Sigmoid colon (tissue), 7 donors: ENCODE results near the gene CACNA1D. TPM values are rescaled to one million over a fixed set of nuclear protein-coding genes. Genes with fewer than 3 reads are reported as not detected.

Experiments
- DNase-seq: peaks from one replicate; pipeline ENCODE4 v3.0.0-alpha.2; 2019
- H3K27ac ChIP-seq, 4 donors: fragments of 200-600 bp; sonication (generic); one replicate each; pipeline ENCODE4 v1.5.1; 2016 to 2019; ENCODE audit warnings: mild to moderate bottlenecking in 1 of 4
- H3K27me3 ChIP-seq, 3 donors: fragments of 200-600 bp; sonication (generic); one replicate each; pipeline ENCODE4 v1.5.1; 2019; ENCODE audit warnings: mild to moderate bottlenecking in 1 of 3
- H3K36me3 ChIP-seq, 4 donors: fragments of 200-600 bp; sonication (generic); one replicate each; pipeline ENCODE4 v1.5.1; 2016 to 2019
- H3K4me1 ChIP-seq, 4 donors: fragments of 200-600 bp; sonication (generic); one replicate each; pipeline ENCODE4 v1.5.1; 2017 to 2019
- H3K4me3 ChIP-seq, 4 donors: fragments of 200-600 bp; sonication (generic); one replicate each; pipeline ENCODE4 v1.5.1; 2017 to 2019; ENCODE audit warnings: mild to moderate bottlenecking in 2 of 4, moderate library complexity in 1 of 4
- H3K9me3 ChIP-seq, 4 donors: fragments of 200-600 bp in 3 of 4; sonication (generic) in 3 of 4; one replicate each; pipeline versions ENCODE4 v1.5.1 to v1.6.1; 2013 to 2019
- EP300 ChIP-seq, 4 donors: sonication (generic); formaldehyde crosslinking; IDR thresholded peaks; one replicate each; pipeline ENCODE4 v1.6.1; 2017; ENCODE audit warnings: antibody characterized with exemption in 4 of 4
- POLR2A ChIP-seq, 2 donors: fragments of 450-650 bp; IDR thresholded peaks; one replicate each; pipeline ENCODE4 v1.6.1; 2016; ENCODE audit warnings: antibody characterized with exemption in 2 of 2, mild to moderate bottlenecking in 2 of 2, moderate library complexity in 2 of 2
- POLR2AphosphoS5 ChIP-seq, 4 donors: sonication (generic); formaldehyde crosslinking; IDR thresholded peaks; one replicate each; pipeline ENCODE4 v1.6.1; 2017; ENCODE audit warnings: antibody characterized with exemption in 4 of 4
- WGBS, 2 donors: extraction: QIAGEN DNeasy Blood & Tissue Kit; methylation state at CpG; one replicate each; pipeline ENCODE4 v1.1.7; 2013; 5-methylcytosine and 5-hydroxymethylcytosine counted together
- intact Hi-C: fragments of 100-400 bp; cut with DNase I; formaldehyde crosslinking; loops from one replicate; pipeline ENCODE4 v1.15.1; 2023
- polyA plus RNA-seq, 3 donors: library from polyadenylated mRNA; stranded (reverse); fragments of 200-250 nt; gene quantifications; one replicate each; pipeline ENCODE4 v1.2.3, GENCODE V29; 2013
- total RNA-seq, 4 donors: library from RNA; depleted of rRNA; stranded (reverse); fragments of >200 nt; gene quantifications; one replicate each; pipeline ENCODE4 v1.1.0, GENCODE V29; 2016
- TF ChIP-seq, protein P1 (sequence below), 4 experiments: fragments of 450-650 bp in 3 of 4; fragments of 200-600 bp in 1 of 4; IDR thresholded peaks; one replicate each; pipeline ENCODE4 v1.5.1; 2016 to 2019; ENCODE audit warnings: antibody characterized with exemption in 4 of 4, mild to moderate bottlenecking in 3 of 4, moderate library complexity in 2 of 4
- donor health status: healthy with polysubstance abuse.
- donor health status: Bipolar disorder and iron deficiency.
- donor health status: healthy.

The CACNA1D gene
- total and polyA plus RNA-seq, 7 donors, result 1.2 to 9.7 (median 4.8) TPM

DNA sequence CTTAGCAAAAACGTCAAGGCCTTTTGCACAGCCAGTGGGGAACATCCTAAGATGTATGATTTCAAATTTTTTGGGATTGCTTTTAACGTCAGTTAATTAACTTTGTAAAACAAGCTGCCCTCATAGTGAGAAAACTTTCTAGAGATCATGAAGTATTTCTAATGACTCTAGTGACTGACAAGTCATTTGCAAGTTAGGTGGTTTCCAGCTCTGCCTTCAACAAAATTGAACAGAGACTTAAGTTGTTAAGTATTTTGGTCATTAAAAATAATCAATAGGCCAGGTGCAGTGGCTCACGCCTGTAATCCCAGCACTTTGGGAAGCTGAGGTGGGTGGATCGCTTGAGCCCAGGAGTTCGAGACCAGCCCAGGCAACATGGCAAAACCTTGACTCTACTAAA, 280.6 kb downstream of the CACNA1D start:
- no peak overlapping the region for H3K27ac ChIP-seq
- no peak for DNase-seq
- peaks cover 0 to 16% (median 10%) of the 10 kb centered on the region in 4 donors for H3K4me1 ChIP-seq
- TF ChIP-seq, protein P1, sequence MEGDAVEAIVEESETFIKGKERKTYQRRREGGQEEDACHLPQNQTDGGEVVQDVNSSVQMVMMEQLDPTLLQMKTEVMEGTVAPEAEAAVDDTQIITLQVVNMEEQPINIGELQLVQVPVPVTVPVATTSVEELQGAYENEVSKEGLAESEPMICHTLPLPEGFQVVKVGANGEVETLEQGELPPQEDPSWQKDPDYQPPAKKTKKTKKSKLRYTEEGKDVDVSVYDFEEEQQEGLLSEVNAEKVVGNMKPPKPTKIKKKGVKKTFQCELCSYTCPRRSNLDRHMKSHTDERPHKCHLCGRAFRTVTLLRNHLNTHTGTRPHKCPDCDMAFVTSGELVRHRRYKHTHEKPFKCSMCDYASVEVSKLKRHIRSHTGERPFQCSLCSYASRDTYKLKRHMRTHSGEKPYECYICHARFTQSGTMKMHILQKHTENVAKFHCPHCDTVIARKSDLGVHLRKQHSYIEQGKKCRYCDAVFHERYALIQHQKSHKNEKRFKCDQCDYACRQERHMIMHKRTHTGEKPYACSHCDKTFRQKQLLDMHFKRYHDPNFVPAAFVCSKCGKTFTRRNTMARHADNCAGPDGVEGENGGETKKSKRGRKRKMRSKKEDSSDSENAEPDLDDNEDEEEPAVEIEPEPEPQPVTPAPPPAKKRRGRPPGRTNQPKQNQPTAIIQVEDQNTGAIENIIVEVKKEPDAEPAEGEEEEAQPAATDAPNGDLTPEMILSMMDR (IDR thresholded peaks at IDR 0.05), result no peak
- TF ChIP-seq POLR2AphosphoS5 (IDR thresholded peaks at IDR 0.05), result no peak
- no peak for TF ChIP-seq POLR2A (IDR thresholded peaks at IDR 0.05)
- no peak for TF ChIP-seq EP300 (IDR thresholded peaks at IDR 0.05)
- H3K36me3 ChIP-seq, result no peaks in the 10 kb centered on the region
- intact Hi-C loops, result no loop called here
- H3K4me3 ChIP-seq, result no peak overlapping the region
- H3K27me3 ChIP-seq, result no peaks in the 10 kb centered on the region
- no peaks in the 10 kb centered on the region for H3K9me3 ChIP-seq
- WGBS, 2 donors, result 86 to 87% methylated on average over 5 of the region's 5 CpGs

DNA sequence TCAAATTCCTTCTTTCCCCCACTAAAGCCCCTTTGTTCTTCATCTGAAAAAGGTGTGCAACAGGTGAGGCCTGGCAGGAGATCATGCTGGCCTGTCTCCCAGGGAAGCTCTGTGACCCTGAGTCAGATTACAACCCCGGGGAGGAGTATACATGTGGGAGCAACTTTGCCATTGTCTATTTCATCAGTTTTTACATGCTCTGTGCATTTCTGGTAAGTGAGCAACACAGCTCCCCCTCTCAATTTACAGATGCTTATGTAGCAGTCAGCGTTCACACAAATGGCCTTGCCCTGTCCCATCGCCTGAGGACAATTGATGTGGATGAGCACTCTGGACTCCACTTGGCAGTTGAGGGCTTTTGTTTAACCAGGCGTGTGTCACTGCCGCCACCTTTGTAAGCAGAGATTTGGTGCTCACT, 281.4 kb downstream of the CACNA1D start:
- TF ChIP-seq POLR2A (IDR thresholded peaks at IDR 0.05) (no peak), EP300 (IDR thresholded peaks at IDR 0.05) (no peak), POLR2AphosphoS5 (IDR thresholded peaks at IDR 0.05) (no peak)
- TF ChIP-seq, protein P1 (IDR thresholded peaks at IDR 0.05), result no peak
- Histone ChIP-seq H3K36me3 (no peaks in the 10 kb centered on the region), H3K27ac (peak overlapping the region in 1 of 4 donors; percentile 10), H3K27me3 (no peaks in the 10 kb centered on the region), H3K9me3 (no peaks in the 10 kb centered on the region), H3K4me3 (no peak overlapping the region), H3K4me1 (peaks cover 0 to 16% (median 10%) of the 10 kb centered on the region in 4 donors)
- intact Hi-C loops, result no loop called here
- WGBS, 2 donors, result 89 to 90% methylated on average over 5 of the region's 5 CpGs
- DNase-seq, result no peak

DNA sequence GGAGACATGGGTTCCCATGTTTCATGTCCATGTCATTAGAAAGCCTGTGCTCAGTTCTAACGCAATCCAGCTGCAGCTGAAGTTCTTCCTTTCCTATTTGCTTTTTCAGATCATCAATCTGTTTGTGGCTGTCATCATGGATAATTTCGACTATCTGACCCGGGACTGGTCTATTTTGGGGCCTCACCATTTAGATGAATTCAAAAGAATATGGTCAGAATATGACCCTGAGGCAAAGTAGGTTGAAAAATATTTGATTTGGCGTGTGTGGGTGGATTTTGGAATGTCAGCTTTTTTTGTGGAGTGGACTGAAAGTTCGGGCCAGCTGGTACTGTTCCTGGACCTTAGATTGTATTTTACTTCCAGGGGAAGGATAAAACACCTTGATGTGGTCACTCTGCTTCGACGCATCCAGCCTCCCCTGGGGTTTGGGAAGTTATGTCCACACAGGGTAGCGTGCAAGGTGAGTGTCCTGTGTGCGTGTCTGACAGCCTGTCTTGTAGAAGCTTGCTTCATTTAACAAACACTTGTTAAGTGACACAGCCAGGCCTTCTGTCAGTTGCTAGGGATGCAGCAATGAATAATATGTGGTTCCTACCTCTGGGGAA, 282.2 kb downstream of the CACNA1D start:
- WGBS, 2 donors, result 81 to 86% methylated on average over 9 of the region's 9 CpGs
- peaks cover 0 to 16% (median 10%) of the 10 kb centered on the region in 4 donors for H3K4me1 ChIP-seq
- peak overlapping the region in 1 of 4 donors; percentile 10 for H3K27ac ChIP-seq
- no peaks in the 10 kb centered on the region for H3K9me3 ChIP-seq
- H3K36me3 ChIP-seq, result no peaks in the 10 kb centered on the region
- H3K27me3 ChIP-seq, result no peaks in the 10 kb centered on the region
- TF ChIP-seq POLR2A (IDR thresholded peaks at IDR 0.05), result no peak
- peak in 1 of 4 donors; percentile 21 for TF ChIP-seq POLR2AphosphoS5 (IDR thresholded peaks at IDR 0.05)
- DNase-seq, result no peak
- H3K4me3 ChIP-seq, result no peak overlapping the region
- intact Hi-C loops, result no loop called here

DNA sequence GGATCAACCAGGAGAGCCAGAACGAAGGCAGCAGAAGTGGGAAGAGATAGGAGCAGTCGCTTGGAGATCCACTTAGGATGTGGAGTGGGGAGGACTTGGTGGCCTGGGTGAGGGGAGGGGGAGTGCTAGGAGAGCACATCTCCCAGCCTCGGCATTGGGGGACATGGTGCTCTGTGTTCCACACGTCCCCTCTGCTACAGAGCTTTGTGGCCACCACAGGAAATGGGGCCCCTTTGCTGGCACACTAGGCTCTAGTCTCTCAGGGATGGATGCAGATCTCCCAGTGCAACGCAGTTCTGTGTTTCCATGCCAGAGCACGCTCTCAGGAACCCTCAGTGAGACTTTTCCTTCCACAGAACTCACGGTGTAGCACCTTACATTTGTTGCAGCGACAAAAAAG, 283.1 kb downstream of the CACNA1D start:
- H3K4me3 ChIP-seq, result no peak overlapping the region
- H3K27me3 ChIP-seq, result no peaks in the 10 kb centered on the region
- no peaks in the 10 kb centered on the region for H3K9me3 ChIP-seq
- intact Hi-C loops, result no loop called here
- DNase-seq, result no peak
- no peak overlapping the region for H3K27ac ChIP-seq
- TF ChIP-seq POLR2A (IDR thresholded peaks at IDR 0.05), result no peak
- no peak for TF ChIP-seq EP300 (IDR thresholded peaks at IDR 0.05)
- no peak for TF ChIP-seq POLR2AphosphoS5 (IDR thresholded peaks at IDR 0.05)
- TF ChIP-seq, protein P1 (IDR thresholded peaks at IDR 0.05), result no peak
- no peaks in the 10 kb centered on the region for H3K36me3 ChIP-seq
- peaks cover 0 to 16% (median 10%) of the 10 kb centered on the region in 4 donors for H3K4me1 ChIP-seq
- 78 to 93% methylated on average over 8 of the region's 8 CpGs for WGBS, 2 donors

DNA sequence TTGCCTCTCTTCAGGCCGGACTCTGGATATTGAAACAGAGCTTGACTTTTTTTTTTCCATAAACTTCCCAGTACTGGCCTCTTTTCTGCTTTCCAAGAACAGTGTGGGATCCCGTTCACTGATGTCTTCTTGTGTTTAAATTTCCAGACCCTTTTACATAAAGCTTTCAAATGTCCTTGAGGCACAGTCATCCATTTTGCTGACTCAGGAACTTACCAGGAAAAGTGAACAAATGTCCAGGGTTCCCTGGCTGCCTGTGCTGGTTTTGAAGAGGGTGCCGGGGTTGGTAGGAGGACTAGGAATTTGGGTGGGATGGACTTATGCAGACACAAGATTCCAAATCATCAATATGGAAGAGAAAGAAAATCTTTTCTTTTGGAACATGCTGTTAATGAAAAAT, 283.7 kb downstream of the CACNA1D start:
- no peaks in the 10 kb centered on the region for H3K36me3 ChIP-seq
- 90 to 92% methylated on average over 3 of the region's 3 CpGs for WGBS, 2 donors
- no peaks in the 10 kb centered on the region for H3K27me3 ChIP-seq
- intact Hi-C loops, result no loop called here
- TF ChIP-seq POLR2A (IDR thresholded peaks at IDR 0.05) (no peak), POLR2AphosphoS5 (IDR thresholded peaks at IDR 0.05) (no peak), EP300 (IDR thresholded peaks at IDR 0.05) (no peak)
- TF ChIP-seq, protein P1 (IDR thresholded peaks at IDR 0.05), result no peak
- no peak overlapping the region for H3K4me3 ChIP-seq
- no peak for DNase-seq
- H3K4me1 ChIP-seq, result peaks cover 0 to 9% (median 6%) of the 10 kb centered on the region in 4 donors
- H3K27ac ChIP-seq, result no peak overlapping the region
- H3K9me3 ChIP-seq, result no peaks in the 10 kb centered on the region
